Endothelial cell of umbilical vein (primary cell): ENCODE measurements around the gene NELFA. TPM values are rescaled to one million over a fixed set of nuclear protein-coding genes. Genes with fewer than 3 reads are reported as not detected.

Experiments
- BruUV-seq: library from RNA; stranded (reverse); fragments of 400-500 nt; replicated peaks from 2 replicates; lab custom pipeline; 2021; lab: Mats Ljungman, UMichigan
- CTCF ChIA-PET: fragments of 300-600, 350-600 bp; sonication (Branson Sonifier 250); formaldehyde crosslinking; loops from one replicate; lab custom pipeline; 2021; ENCODE audit warnings: antibody characterized with exemption, inconsistent platforms; lab: Charles Lee
- POLR2A ChIA-PET: fragments of 300-600, 350-600 bp; sonication (Branson Sonifier 250); formaldehyde crosslinking; loops from one replicate; lab custom pipeline; 2021; ENCODE audit warnings: antibody characterized with exemption, inconsistent platforms; lab: Charles Lee
- DNase-seq: peaks from one replicate; pipeline ENCODE4 v3.0.0-alpha.2; 2011; ENCODE audit warnings: low read depth, low spot score
- FAIRE-seq: peaks from 2 replicates; lab custom pipeline; 2011; peaks lifted over from hg19 to GRCh38; lab: Jason Lieb, UNC
- H2AFZ ChIP-seq: 2 replicates; pipeline ENCODE4 v1.6.0; 2012; ENCODE audit warnings: low read depth, low read length, control low read depth, inconsistent platforms
- H3K27ac ChIP-seq: 2 replicates; pipeline ENCODE4 v1.5.1; 2011; ENCODE audit warnings: low read depth, mild to moderate bottlenecking, control low read depth, low read length, moderate library complexity; ENCODE audit not compliant: insufficient read depth
- H3K27me3 ChIP-seq, 2 experiments: 2 replicates each; pipeline versions ENCODE4 v1.6.0 to v1.6.1; 2011; ENCODE audit warnings: low read length in 2 of 2, mixed read lengths in 1 of 2; ENCODE audit not compliant: control insufficient read depth in 2 of 2, insufficient read depth in 2 of 2
- H3K36me3 ChIP-seq, 2 experiments: 2 replicates in 1 of 2; 3 replicates in 1 of 2; pipeline ENCODE4 v1.5.1; 2011; ENCODE audit warnings: low read length in 2 of 2, mild to moderate bottlenecking in 1 of 2, moderate library complexity in 1 of 2; ENCODE audit not compliant: control insufficient read depth in 2 of 2, insufficient read depth in 2 of 2; ENCODE audit errors: extremely low read depth in 1 of 2
- H3K4me1 ChIP-seq: 3 replicates; pipeline ENCODE4 v1.5.1; 2011; ENCODE audit warnings: mild to moderate bottlenecking, low read length; ENCODE audit not compliant: control insufficient read depth, insufficient read depth; ENCODE audit errors: extremely low read depth
- H3K4me2 ChIP-seq: 2 replicates; pipeline ENCODE4 v1.6.1; 2011; ENCODE audit warnings: low read length, control low read depth, mixed read lengths; ENCODE audit not compliant: insufficient read depth
- H3K4me3 ChIP-seq, 3 experiments: fragments of 200-600 bp in 1 of 3; sonication (generic), shearing (Covaris generic) in 1 of 3; replicated peaks in 1 of 3; 2 replicates each; pipeline ENCODE4 v1.5.1; 2011 to 2016; ENCODE audit warnings: control low read depth in 3 of 3, low read length in 3 of 3, mild to moderate bottlenecking in 2 of 3, inconsistent platforms in 1 of 3, low read depth in 1 of 3, moderate library complexity in 1 of 3; ENCODE audit not compliant: insufficient read depth in 1 of 3
- H3K79me2 ChIP-seq: 2 replicates; pipeline ENCODE4 v1.6.0; 2012; ENCODE audit warnings: low read length, inconsistent platforms; ENCODE audit not compliant: control insufficient read depth, insufficient read depth
- H3K9ac ChIP-seq: replicated peaks from 2 replicates; pipeline ENCODE3; 2011; ENCODE audit warnings: low read length, control low read depth; ENCODE audit not compliant: insufficient read depth; ENCODE audit errors: extremely low read depth
- H3K9me1 ChIP-seq: replicated peaks from 3 replicates; pipeline ENCODE4 v1.6.0; 2011; ENCODE audit warnings: mild to moderate bottlenecking, low read length; ENCODE audit not compliant: control insufficient read depth, insufficient read depth; ENCODE audit errors: extremely low read depth
- H3K9me3 ChIP-seq: replicated peaks from 2 replicates; pipeline ENCODE4 v1.5.1; 2012; ENCODE audit warnings: low read length, inconsistent platforms; ENCODE audit not compliant: control insufficient read depth, insufficient read depth
- H4K20me1 ChIP-seq: replicated peaks from 2 replicates; pipeline ENCODE3; 2011; ENCODE audit warnings: mild to moderate bottlenecking, low read length; ENCODE audit not compliant: control insufficient read depth, insufficient read depth; ENCODE audit errors: extremely low read depth
- EZH2 ChIP-seq: IDR thresholded peaks from 2 replicates; pipeline ENCODE4 v1.6.1; 2012; ENCODE audit warnings: borderline replicate concordance, low read depth, mild to moderate bottlenecking, moderate library complexity, low read length, inconsistent platforms; ENCODE audit not compliant: severe bottlenecking
- MAX ChIP-seq: IDR thresholded peaks from 2 replicates; pipeline ENCODE4 v1.6.1; 2011; ENCODE audit not compliant: insufficient read depth, insufficient read length
- MYC ChIP-seq: IDR thresholded peaks from one replicate; pipeline ENCODE4 v1.6.1; 2011; ENCODE audit warnings: mild to moderate bottlenecking, low read depth, low read length
- POLR2AphosphoS5 ChIP-seq: IDR thresholded peaks from 2 replicates; pipeline ENCODE4 v1.6.1; 2012; ENCODE audit warnings: low read depth, mild to moderate bottlenecking, control low read depth, low read length, moderate library complexity; ENCODE audit not compliant: insufficient read depth
- dilution Hi-C: fragments of 300-500 bp; cut with MboI; formaldehyde crosslinking; loops from one replicate; pipeline ENCODE4 v1.15.0; 2019; ENCODE audit warnings: low sequenced_read_pairs; ENCODE audit not compliant: extremely low pct_ligation_motif_present
- intact Hi-C: fragments of 100-400 bp; cut with micrococcal nuclease; formaldehyde crosslinking; loops from one replicate; pipeline ENCODE4 v1.10.0; 2022
- polyA plus RNA-seq, 4 experiments: library from polyadenylated mRNA; depleted of rRNA in 3 of 4; stranded (reverse) in 3 of 4; unstranded in 1 of 4; fragments of >200 nt; gene quantifications; 2 replicates each; pipeline versions ENCODE4 v1.2.1 to v1.2.3, GENCODE V29; 2011 to 2012; ENCODE audit warnings: missing spikeins in 1 of 4
- total RNA-seq: library from RNA; stranded (reverse); gene quantifications from 2 replicates; pipeline ENCODE4 v1.2.3, GENCODE V29; 2021
- TF ChIP-seq, protein P1 (sequence below), 2 donors: IDR thresholded peaks; 1 replicate in 1 of 2; 2 replicates in 1 of 2; pipeline ENCODE4 v1.5.1; 2011; ENCODE audit warnings: low read length in 2 of 2, mild to moderate bottlenecking in 2 of 2, moderate library complexity in 2 of 2, control low read depth in 1 of 2, inconsistent platforms in 1 of 2, low read depth in 1 of 2; ENCODE audit not compliant: insufficient read depth in 1 of 2; ENCODE audit errors: extremely low read depth in 1 of 2

Gene NELFA
- total and polyA plus RNA-seq, 2 donors (not counting 3 experiments of a cell fraction or from before 2014, with no cell fraction given), result 22.8 to 30.3 TPM

GRCh38 chr4:1986578-1987210 lies 22.1 kb downstream of the NELFA start:
- no TSS peak for BruUV-seq
- dilution Hi-C loops, result no loop called here
- no peaks in the 10 kb centered on the region for H3K4me1 ChIP-seq
- no peaks in the 10 kb centered on the region for H4K20me1 ChIP-seq
- FAIRE-seq, result no peak
- no peak overlapping the region for H3K4me2 ChIP-seq
- H3K27me3 ChIP-seq, result no peaks in the 10 kb centered on the region
- intact Hi-C loops, result no loop called here
- H2AFZ ChIP-seq, result no peak overlapping the region
- peaks cover 8 to 55% of the 10 kb centered on the region in 2 experiments for H3K36me3 ChIP-seq
- no peak for DNase-seq
- H3K79me2 ChIP-seq, result no peaks in the 10 kb centered on the region
- ChIA-PET CTCF (no interaction called here), POLR2A (no interaction called here)
- H3K27ac ChIP-seq, result no peak overlapping the region
- H3K9me3 ChIP-seq, result no peaks in the 10 kb centered on the region
- no peak overlapping the region for H3K4me3 ChIP-seq
- TF ChIP-seq POLR2AphosphoS5 (no peak), EZH2 (no peak), MYC (no peak), MAX (no peak)
- no peaks in the 10 kb centered on the region for H3K9me1 ChIP-seq
- no peak overlapping the region for H3K9ac ChIP-seq

DNA sequence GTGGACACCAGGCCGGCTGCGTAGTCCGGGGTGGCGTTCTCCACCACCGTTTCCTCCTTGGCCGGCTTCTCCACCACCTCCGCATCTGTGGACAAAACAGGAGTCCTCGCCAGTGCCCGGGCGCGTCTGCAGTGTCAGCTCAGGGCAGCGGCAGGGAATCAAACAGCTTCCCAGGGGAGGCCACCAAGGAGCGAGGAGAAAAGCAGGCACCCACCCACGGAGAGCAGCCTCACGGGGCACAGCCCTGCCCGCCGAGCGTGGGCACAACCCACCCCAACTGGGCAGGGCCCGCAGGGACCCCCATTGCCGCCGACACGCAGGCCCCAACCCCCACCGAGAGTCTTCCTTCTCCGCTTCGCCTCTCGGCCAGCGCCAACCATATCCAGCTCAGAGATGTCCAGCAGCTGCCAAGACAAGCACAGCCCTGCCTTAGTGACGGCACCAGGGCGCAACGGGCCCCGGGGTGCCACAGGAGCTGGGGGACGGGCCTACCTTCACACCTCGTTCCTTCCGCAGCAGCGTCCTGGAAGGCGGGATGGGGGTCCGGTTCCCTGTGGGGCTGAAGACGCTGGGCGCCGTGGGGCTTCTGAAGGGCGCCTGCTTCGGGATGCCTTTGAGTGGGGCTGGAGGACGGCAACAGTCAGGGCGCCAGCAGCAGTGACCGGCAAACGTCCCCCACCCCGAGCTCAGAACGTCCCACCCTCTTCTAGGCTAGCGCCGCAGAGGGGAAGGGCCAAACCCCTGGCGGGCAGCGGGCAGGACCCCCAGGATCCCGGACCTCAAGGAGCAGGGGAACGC lies 22.8 kb downstream of the NELFA start:
- intact Hi-C loops, result no loop called here
- no peak overlapping the region for H3K9ac ChIP-seq
- no TSS peak for BruUV-seq
- no peaks in the 10 kb centered on the region for H4K20me1 ChIP-seq
- H2AFZ ChIP-seq, result no peak overlapping the region
- no peak overlapping the region for H3K4me2 ChIP-seq
- H3K79me2 ChIP-seq, result no peaks in the 10 kb centered on the region
- no peaks in the 10 kb centered on the region for H3K9me3 ChIP-seq
- no peaks in the 10 kb centered on the region for H3K9me1 ChIP-seq
- H3K36me3 ChIP-seq, result peaks cover 10 to 59% of the 10 kb centered on the region in 2 experiments
- no peak for FAIRE-seq
- dilution Hi-C loops, result no loop called here
- TF ChIP-seq, protein P1, sequence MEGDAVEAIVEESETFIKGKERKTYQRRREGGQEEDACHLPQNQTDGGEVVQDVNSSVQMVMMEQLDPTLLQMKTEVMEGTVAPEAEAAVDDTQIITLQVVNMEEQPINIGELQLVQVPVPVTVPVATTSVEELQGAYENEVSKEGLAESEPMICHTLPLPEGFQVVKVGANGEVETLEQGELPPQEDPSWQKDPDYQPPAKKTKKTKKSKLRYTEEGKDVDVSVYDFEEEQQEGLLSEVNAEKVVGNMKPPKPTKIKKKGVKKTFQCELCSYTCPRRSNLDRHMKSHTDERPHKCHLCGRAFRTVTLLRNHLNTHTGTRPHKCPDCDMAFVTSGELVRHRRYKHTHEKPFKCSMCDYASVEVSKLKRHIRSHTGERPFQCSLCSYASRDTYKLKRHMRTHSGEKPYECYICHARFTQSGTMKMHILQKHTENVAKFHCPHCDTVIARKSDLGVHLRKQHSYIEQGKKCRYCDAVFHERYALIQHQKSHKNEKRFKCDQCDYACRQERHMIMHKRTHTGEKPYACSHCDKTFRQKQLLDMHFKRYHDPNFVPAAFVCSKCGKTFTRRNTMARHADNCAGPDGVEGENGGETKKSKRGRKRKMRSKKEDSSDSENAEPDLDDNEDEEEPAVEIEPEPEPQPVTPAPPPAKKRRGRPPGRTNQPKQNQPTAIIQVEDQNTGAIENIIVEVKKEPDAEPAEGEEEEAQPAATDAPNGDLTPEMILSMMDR (IDR thresholded peaks at IDR 0.05; ENCODE audit: extremely low read depth in 1 of 2, insufficient read depth in 1 of 2, low read depth in 1 of 2, low read length in 2 of 2), result no peak
- DNase-seq, result no peak
- H3K4me1 ChIP-seq, result no peaks in the 10 kb centered on the region
- no peak overlapping the region for H3K27ac ChIP-seq
- H3K4me3 ChIP-seq, result no peak overlapping the region
- ChIA-PET POLR2A (no interaction called here), CTCF (no interaction called here)
- H3K27me3 ChIP-seq, result no peaks in the 10 kb centered on the region
